ENCODE measurements around the gene MCF2L. TPM values are rescaled to one million over a fixed set of nuclear protein-coding genes. Genes with fewer than 3 reads are reported as not detected.
"Not testable (repeated sequence)": the region's sequence is repeated elsewhere in the genome, so short reads cannot be mapped to it uniquely, and the experiment has no call there.

MCF2L gene
- total RNA-seq, 1 donor from 2014 or later = 12.3 TPM

DNA sequence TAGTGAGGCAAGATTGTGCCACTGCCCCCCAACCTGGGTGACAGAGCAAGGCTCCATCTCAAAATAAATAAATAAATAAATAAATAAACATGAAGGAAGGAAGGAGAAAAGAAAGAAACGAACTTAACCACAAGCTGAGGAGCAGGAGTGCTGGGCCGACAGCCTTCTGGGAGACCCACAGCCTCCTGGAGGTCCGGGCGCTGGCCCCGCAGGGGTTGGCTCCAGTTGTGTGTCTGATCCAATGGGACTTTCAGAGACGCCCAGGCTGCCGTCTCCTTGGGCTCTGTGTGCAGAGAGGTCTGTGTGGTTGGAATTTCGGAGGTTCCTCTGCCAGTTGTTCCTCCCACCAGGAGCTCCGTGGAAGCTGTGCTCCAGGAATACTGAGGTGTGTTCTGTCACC lies 36.0 kb upstream of the MCF2L start:
- TF ChIP-seq CTCF (IDR thresholded peaks at IDR 0.05; ENCODE audit: insufficient read depth, low read length, poor library complexity, severe bottlenecking) = no peak
- no peaks in the 10 kb centered on the region for H3K27me3 ChIP-seq (ENCODE audit: control insufficient read depth, insufficient read depth, low read length)
- no peak overlapping the region for H3K4me3 ChIP-seq (ENCODE audit: low read depth, low read length)
- no peak for DNase-seq (ENCODE audit: low read depth)
- H3K36me3 ChIP-seq (ENCODE audit: control insufficient read depth, insufficient read depth, low read length) = no peaks in the 10 kb centered on the region

DNA sequence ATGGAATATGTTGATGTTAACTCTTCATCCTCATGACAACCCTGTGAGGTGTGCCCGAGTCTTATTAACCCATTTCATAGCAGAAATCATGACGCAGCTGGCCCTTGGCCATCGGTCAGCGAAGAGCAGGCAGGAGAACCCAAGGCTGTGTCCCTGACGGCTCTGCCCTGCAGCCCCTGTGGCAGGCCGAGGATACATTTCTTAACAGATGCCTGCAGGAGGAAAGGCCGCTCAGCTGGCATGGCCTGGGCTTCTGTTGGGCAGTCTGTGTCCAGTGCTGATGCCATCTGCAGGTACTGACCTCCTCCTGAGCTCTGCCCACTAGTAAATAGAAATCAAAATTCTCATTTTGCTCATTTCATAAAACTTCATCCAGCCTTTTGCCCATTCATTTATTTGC lies 35.4 kb upstream of the MCF2L start:
- Histone ChIP-seq H3K36me3 (ENCODE audit: control insufficient read depth, insufficient read depth, low read length) (no peaks in the 10 kb centered on the region), H3K27me3 (ENCODE audit: control insufficient read depth, insufficient read depth, low read length) (no peaks in the 10 kb centered on the region), H3K4me3 (ENCODE audit: low read depth, low read length) (no peak overlapping the region)
- DNase-seq (ENCODE audit: low read depth) = no peak
- no peak for TF ChIP-seq CTCF (IDR thresholded peaks at IDR 0.05; ENCODE audit: insufficient read depth, low read length, poor library complexity, severe bottlenecking)

- no peaks in the 10 kb centered on the region for H3K36me3 ChIP-seq (ENCODE audit: control insufficient read depth, insufficient read depth, low read length)
- no peak for TF ChIP-seq CTCF (IDR thresholded peaks at IDR 0.05; ENCODE audit: insufficient read depth, low read length, poor library complexity, severe bottlenecking)
These were observed 34.9 kb upstream of the MCF2L start for GRCh38 chr13:112934078-112934477.

GRCh38 chr13:112938680-112939079 lies 30.3 kb upstream of the MCF2L start:
- Histone ChIP-seq H3K4me3 (ENCODE audit: low read depth, low read length) (no peak overlapping the region), H3K36me3 (ENCODE audit: control insufficient read depth, insufficient read depth, low read length) (no peaks in the 10 kb centered on the region), H3K27me3 (ENCODE audit: control insufficient read depth, insufficient read depth, low read length) (peaks cover 6% of the 10 kb centered on the region)
- no peak for DNase-seq (ENCODE audit: low read depth)
- TF ChIP-seq CTCF (IDR thresholded peaks at IDR 0.05; ENCODE audit: insufficient read depth, low read length, poor library complexity, severe bottlenecking) = no peak

More at GRCh38 chr13:112934078-112934477, 34.9 kb upstream of the MCF2L start:
- no peak overlapping the region for H3K4me3 ChIP-seq (ENCODE audit: low read depth, low read length)
- H3K27me3 ChIP-seq (ENCODE audit: control insufficient read depth, insufficient read depth, low read length) = no peaks in the 10 kb centered on the region
- no peak for DNase-seq (ENCODE audit: low read depth)

DNA sequence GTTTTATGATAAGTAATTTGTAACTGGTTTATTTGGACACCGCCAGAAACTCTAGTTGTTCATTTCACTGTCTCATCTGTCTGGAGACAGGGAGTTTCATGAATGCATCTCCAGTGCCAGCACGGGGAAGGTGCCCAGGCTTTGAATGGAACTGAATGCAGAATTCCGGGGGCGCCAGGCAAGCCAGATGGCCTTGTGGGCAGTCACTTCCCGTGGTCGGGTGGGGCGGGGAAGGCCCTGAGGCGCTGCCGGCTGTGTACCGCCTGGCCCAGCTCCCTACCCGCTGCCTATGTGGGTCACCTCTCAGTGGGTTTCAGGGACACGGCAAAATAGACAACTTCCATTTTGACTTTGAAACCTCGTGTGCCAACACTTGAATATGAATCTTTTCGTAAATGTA lies 28.8 kb upstream of the MCF2L start:
- no peak for DNase-seq (ENCODE audit: low read depth)
- H3K27me3 ChIP-seq (ENCODE audit: control insufficient read depth, insufficient read depth, low read length) = peaks cover 15% of the 10 kb centered on the region
- TF ChIP-seq CTCF (IDR thresholded peaks at IDR 0.05; ENCODE audit: insufficient read depth, low read length, poor library complexity, severe bottlenecking) = no peak
- no peak overlapping the region for H3K4me3 ChIP-seq (ENCODE audit: low read depth, low read length)
- H3K36me3 ChIP-seq (ENCODE audit: control insufficient read depth, insufficient read depth, low read length) = no peaks in the 10 kb centered on the region

GRCh38 chr13:112941349-112941748 lies 27.7 kb upstream of the MCF2L start:
- H3K36me3 ChIP-seq (ENCODE audit: control insufficient read depth, insufficient read depth, low read length) = no peaks in the 10 kb centered on the region
- H3K4me3 ChIP-seq (ENCODE audit: low read depth, low read length) = no peak overlapping the region
- TF ChIP-seq CTCF (IDR thresholded peaks at IDR 0.05; ENCODE audit: insufficient read depth, low read length, poor library complexity, severe bottlenecking) = no peak
- DNase-seq (ENCODE audit: low read depth) = no peak
- peaks cover 17% of the 10 kb centered on the region for H3K27me3 ChIP-seq (ENCODE audit: control insufficient read depth, insufficient read depth, low read length)

DNA sequence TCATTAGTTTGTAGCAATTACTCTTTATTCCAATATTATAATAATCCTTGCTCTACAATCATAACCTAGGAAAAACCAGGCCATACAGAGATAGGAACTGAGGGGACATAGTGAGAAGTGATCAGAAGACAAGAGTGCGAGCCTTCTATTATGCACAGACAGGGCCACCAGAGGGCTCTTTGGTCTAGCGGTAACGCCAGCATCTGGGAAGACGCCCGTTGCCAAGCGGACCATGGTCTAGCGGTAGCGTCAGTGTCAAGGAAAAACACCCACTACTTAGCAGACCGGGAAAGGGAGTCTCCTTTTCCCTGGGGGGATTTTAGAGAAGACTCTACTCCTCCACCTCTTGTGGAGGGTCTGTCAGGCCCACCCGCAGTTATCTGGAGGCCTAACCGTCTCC lies 27.2 kb upstream of the MCF2L start:
- DNase-seq (ENCODE audit: low read depth); H3K36me3 ChIP-seq (ENCODE audit: control insufficient read depth, insufficient read depth, low read length); H3K4me3 ChIP-seq (ENCODE audit: low read depth, low read length): not testable (repeated sequence)
- H3K27me3 ChIP-seq (ENCODE audit: control insufficient read depth, insufficient read depth, low read length) = peaks cover 17% of the 10 kb centered on the region
